Left ventricle myocardium superior (tissue), 1 donor: ENCODE measurements around the gene WTIP. TPM values are rescaled to one million over a fixed set of nuclear protein-coding genes. Genes with fewer than 3 reads are reported as not detected.
A peak's percentile ranks its signal among the peaks of the same experiment; 100 is the strongest.
"Not testable (repeated sequence)": the region's sequence is repeated elsewhere in the genome, so short reads cannot be mapped to it uniquely, and the experiment has no call there.

Source experiments
- ATAC-seq: fragments of 200-7000 bp; cut with Tn5 transposase; one replicate; pipeline ENCODE4 v1.9.1; 2020; ENCODE audit warnings: mild to moderate bottlenecking, moderate library complexity
- DNase-seq: peaks from one replicate; pipeline ENCODE4 v3.0.0-alpha.2; 2020
- intact Hi-C: fragments of 100-400 bp; cut with micrococcal nuclease; formaldehyde crosslinking; loops from one replicate; pipeline ENCODE4 v1.11.0; 2022
- long read RNA-seq: library from polyadenylated mRNA; unstranded; transcript quantifications from one replicate; pipeline ENCODE4 v2.0.0, GENCODE V29; 2021
- total RNA-seq: library from RNA; stranded (reverse); fragmentation: NEBNext Ultra II Directional; extraction: Animal tissue kit (Norgen Biotek cat#: 25700); gene quantifications from one replicate; pipeline ENCODE4 v1.2.1, GENCODE V29; 2021
- donor health status: DM: no; HTN: yes; CAD: no; lungs with severe emphysema.

Gene WTIP
- total RNA-seq: 26.2 TPM
- long read RNA-seq, full-length matches to known transcripts: 91 of 106 reads
- long read RNA-seq, partial matches to known transcripts: 6 of 106 reads
- long read RNA-seq, other reads (novel, unspliced or antisense): 9 of 106 reads

GRCh38 chr19:34480971-34481841 is at the start of gene WTIP:
WTIP (plus strand) TSS chr19:34481758; CDS start chr19:34481975, 217 bp downstream.
- ATAC-seq (peak; percentile 81), DNase-seq (peak; percentile 89)
- intact Hi-C loops: no loop called here

GRCh38 chr19:34432797-34433196 is 48.8 kb upstream of the WTIP start:
- ATAC-seq: peak; percentile 43
- intact Hi-C loops: no loop called here
- peak; percentile 30 for DNase-seq

- ATAC-seq (no peak), DNase-seq (no peak)
- intact Hi-C loops: no loop called here
These were observed 44.8 kb upstream of the WTIP start for GRCh38 chr19:34436716-34437115.

GRCh38 chr19:34448191-34448590 is 33.4 kb upstream of the WTIP start:
- DNase-seq: no peak

GRCh38 chr19:34452723-34453122 is 28.8 kb upstream of the WTIP start:
- ATAC-seq (peak; percentile 31), DNase-seq (no peak)
- intact Hi-C loops: no loop called here

More at GRCh38 chr19:34448191-34448590, 33.4 kb upstream of the WTIP start:
- intact Hi-C loops: no loop called here
- no peak for ATAC-seq

GRCh38 chr19:34454091-34454490 is 27.5 kb upstream of the WTIP start:
- ATAC-seq (no peak), DNase-seq (no peak)
- intact Hi-C loops: no loop called here

GRCh38 chr19:34454685-34455084 is 26.9 kb upstream of the WTIP start:
- intact Hi-C loops: no loop called here
- DNase-seq (no peak), ATAC-seq (no peak)

- ATAC-seq, intact Hi-C loops, DNase-seq: not testable (repeated sequence)
These were observed 25.6 kb upstream of the WTIP start for GRCh38 chr19:34455783-34456480.

- intact Hi-C loops: no loop called here
- ATAC-seq (no peak), DNase-seq (no peak)
These were observed 24.1 kb upstream of the WTIP start for GRCh38 chr19:34457446-34457845.

GRCh38 chr19:34458677-34459076 is 22.9 kb upstream of the WTIP start:
- DNase-seq (no peak), ATAC-seq (peak; percentile 35)
- intact Hi-C loops: no loop called here

GRCh38 chr19:34459614-34460013 is 21.9 kb upstream of the WTIP start:
- ATAC-seq (no peak), DNase-seq (no peak)
- intact Hi-C loops: no loop called here

- ATAC-seq: peak; percentile 86
- intact Hi-C loops: no loop called here
- DNase-seq: no peak
These were observed 20.0 kb upstream of the WTIP start for GRCh38 chr19:34461375-34462100.

GRCh38 chr19:34464785-34465184 is 16.8 kb upstream of the WTIP start:
- ATAC-seq, intact Hi-C loops, DNase-seq: not testable (repeated sequence)

GRCh38 chr19:34468409-34468808 is 13.1 kb upstream of the WTIP start:
- intact Hi-C loops: no loop called here
- peak; percentile 84 for ATAC-seq
- DNase-seq: no peak

GRCh38 chr19:34469026-34469425 is 12.5 kb upstream of the WTIP start:
- intact Hi-C loops, DNase-seq, ATAC-seq: not testable (repeated sequence)

- ATAC-seq: no peak
These were observed 9.5 kb upstream of the WTIP start for GRCh38 chr19:34471906-34472700.

GRCh38 chr19:34474233-34474989 is 7.1 kb upstream of the WTIP start:
- no peak for ATAC-seq
- DNase-seq: no peak
- intact Hi-C loops: no loop called here

More at GRCh38 chr19:34471906-34472700, 9.5 kb upstream of the WTIP start:
- DNase-seq: no peak
- intact Hi-C loops: no loop called here
